Astrocyte of the hippocampus (primary cell): ENCODE measurements around the gene SFTPB.

Experiments
- DNase-seq: peaks from one replicate; pipeline ENCODE4 v3.0.0; 2011; ENCODE audit warnings: low read depth, low spot score

Gene SFTPB

GRCh38 chr2:85702800-85703199 lies 34.8 kb upstream of the SFTPB start:
- no peak for DNase-seq

DNA sequence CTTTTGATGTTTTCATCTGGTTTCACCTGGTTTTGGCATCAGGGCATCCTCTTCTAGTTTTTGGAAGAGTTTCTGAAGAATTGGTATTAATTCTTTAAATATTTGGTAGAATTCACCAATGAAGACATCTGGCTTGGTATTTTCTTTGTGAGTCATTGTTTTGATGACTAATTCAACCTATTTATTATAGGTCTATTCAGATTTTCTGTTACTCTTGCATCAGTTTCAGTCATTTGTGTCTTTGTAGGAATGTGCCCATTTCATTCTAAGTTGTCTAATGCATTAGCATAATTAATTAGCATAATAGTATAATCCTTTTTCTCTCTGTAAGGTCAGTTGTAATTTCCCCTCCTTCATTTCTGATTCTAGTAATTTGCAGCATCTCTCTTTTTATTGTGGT lies 34.2 kb upstream of the SFTPB start:
- peak; percentile 56 for DNase-seq

GRCh38 chr2:85699325-85699724 lies 31.3 kb upstream of the SFTPB start:
- no peak for DNase-seq

DNA sequence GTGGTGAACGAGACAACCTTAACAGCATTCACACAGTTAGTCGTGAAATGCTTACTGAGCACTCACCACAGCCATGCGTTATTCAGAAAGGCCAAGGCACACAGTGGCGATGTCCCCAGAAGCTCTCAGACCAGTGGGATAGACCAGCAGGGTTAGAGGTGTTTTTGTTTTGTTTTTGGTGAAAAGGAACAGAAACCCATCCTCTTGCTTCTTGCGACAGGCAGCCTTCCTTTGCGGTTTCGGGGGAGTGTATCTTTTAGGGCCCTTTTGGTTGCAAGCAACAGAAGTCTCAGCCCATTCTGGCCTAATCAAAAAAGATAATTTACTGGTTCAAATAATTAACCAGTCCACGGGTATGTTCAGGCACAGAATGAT lies 30.9 kb upstream of the SFTPB start:
- DNase-seq, result no peak

- no peak for DNase-seq
These were observed 30.3 kb upstream of the SFTPB start for GRCh38 chr2:85698184-85698879.

DNA sequence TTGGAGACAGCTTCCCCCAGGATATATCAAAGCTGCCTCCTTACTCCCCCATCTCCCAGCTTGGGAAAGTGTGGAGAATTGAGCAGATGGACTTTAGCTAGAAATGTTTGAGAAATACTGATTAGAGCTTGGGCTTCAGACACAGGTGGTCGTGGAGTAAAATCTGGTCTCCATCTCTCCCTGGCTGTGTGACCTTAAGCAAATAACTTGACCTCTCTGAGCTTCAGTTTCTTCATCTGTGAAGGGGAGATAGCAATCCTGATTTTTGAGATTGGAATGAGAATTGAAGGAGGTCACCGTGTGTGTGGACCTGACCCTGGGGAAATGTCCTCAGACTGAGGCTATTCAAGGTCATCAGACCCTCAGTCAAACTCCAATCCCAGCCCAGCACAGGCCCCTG lies 29.7 kb upstream of the SFTPB start:
- DNase-seq, result no peak

- no peak for DNase-seq
These were observed 29.1 kb upstream of the SFTPB start for GRCh38 chr2:85697096-85697495.

GRCh38 chr2:85695691-85696668 lies 28.0 kb upstream of the SFTPB start:
- no peak for DNase-seq

DNA sequence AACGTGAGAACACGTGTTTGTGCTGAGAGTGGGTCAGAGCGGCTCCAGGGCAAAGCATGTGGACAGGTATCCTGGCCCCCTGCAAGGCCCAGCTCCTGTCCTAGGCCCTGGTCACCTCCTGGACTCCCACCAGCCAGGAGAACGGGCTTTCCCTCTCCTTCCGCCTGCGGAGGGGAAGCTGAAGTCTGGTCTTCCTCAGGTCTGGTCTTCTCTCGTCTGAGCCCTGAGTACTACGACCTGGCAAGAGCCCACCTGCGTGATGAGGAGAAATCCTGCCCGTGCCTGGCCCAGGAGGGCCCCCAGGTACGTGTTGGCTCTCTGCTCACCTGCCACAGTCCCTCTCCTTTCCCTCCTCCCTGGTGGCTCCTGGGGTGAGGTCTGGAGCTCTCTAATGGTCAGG lies 27.1 kb upstream of the SFTPB start:
- no peak for DNase-seq

DNA sequence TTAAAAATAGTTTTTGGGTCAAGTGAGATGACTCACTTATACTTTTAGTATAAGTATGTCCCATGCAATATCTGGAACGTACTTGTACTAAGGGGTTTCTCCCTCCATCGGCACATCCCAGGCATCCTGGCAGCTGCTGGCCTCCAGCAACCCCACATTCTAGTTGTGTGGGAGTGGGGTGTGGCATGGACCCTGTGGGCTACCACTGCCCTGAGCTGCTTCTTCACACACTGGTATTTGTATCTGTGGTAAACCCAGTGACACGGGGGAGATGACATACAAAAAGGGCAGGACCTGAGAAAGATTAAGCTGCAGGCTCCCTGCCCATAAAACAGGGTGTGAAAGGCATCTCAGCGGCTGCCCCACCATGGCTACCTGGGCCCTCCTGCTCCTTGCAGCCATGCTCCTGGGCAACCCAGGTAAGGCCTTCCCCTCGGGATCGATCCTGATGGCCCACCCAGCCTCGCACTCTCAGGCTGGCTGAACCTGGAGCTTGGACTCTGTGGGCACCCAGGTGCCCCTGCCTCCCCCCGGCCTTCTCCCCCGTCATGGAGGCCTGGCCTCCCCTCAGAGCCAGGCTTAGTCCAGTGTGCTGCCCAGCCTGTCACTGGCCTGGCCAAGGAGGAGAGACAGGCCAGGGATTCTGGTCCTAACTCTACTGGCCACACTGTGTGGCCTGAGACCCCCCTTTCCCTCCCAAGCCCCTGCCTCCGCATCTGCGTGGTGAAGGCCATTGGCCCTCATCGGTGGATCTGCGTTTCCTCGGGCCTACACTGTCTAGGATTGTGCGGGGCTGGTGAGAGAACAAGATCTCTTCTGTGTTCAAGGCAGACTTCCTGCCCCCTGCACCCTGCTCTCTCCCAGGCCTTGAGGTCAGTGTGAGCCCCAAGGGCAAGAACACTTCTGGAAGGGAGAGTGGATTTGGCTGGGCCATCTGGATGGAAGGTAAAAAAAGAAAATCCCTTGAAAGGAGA lies 26.3 kb upstream of the SFTPB start, which contains the start of gene GNLY:
TSS of gene GNLY (plus strand) at position 307 of the 974 bp plus-strand sequence. CDS start at position 368, 61 bp downstream.
- DNase-seq, result no peak

GRCh38 chr2:85692039-85692645 lies 24.1 kb upstream of the SFTPB start:
- no peak for DNase-seq

GRCh38 chr2:85690932-85691331 lies 22.9 kb upstream of the SFTPB start:
- no peak for DNase-seq

- DNase-seq, result no peak
These were observed 16.8 kb upstream of the SFTPB start for GRCh38 chr2:85684806-85685205.

DNA sequence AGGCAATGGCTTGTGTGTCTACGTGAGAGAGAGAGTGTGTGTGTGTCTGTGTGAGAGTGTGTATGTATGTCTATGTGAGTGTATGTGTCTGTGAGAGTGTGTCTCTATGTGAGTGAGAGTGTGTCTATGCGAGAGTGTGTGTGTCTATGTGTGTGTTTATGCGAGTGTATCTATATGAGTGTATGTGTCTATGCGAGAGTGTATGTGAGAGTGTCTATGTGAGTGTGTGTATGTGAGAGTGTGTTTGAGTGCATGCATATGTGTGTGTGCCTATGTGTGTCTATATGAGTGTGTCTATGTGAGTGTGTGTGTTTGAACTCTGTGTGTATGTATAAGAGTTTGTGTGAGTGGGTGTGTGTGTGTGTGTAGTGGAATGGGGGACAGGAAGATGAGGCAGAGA lies 16.4 kb upstream of the SFTPB start:
- no peak for DNase-seq

- no peak for DNase-seq
These were observed 14.4 kb upstream of the SFTPB start for GRCh38 chr2:85682378-85682777.

DNA sequence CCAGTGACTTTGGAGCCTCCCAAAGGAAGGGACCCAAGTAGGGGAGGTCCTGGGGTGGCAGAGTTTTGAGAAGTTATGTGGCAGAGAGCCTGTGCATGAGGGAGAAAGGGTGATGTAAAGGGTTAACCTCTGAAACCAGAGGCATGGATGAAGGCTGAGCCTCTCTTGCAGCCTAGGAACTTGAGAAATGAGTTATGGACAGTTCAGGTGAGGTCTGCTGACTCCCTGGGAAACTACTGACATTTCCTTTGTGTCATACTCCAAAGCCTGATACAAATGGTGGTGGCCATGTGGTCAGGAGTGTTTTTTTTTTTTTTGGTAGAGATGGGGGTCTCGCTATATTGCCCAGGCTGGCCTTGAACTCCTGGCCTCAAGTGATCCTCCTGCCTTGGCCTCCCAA lies 13.8 kb upstream of the SFTPB start:
- DNase-seq, result no peak

GRCh38 chr2:85681372-85681763 lies 13.4 kb upstream of the SFTPB start:
- DNase-seq, result no peak

- DNase-seq, result no peak
These were observed 12.8 kb upstream of the SFTPB start for GRCh38 chr2:85680707-85681371.

DNA sequence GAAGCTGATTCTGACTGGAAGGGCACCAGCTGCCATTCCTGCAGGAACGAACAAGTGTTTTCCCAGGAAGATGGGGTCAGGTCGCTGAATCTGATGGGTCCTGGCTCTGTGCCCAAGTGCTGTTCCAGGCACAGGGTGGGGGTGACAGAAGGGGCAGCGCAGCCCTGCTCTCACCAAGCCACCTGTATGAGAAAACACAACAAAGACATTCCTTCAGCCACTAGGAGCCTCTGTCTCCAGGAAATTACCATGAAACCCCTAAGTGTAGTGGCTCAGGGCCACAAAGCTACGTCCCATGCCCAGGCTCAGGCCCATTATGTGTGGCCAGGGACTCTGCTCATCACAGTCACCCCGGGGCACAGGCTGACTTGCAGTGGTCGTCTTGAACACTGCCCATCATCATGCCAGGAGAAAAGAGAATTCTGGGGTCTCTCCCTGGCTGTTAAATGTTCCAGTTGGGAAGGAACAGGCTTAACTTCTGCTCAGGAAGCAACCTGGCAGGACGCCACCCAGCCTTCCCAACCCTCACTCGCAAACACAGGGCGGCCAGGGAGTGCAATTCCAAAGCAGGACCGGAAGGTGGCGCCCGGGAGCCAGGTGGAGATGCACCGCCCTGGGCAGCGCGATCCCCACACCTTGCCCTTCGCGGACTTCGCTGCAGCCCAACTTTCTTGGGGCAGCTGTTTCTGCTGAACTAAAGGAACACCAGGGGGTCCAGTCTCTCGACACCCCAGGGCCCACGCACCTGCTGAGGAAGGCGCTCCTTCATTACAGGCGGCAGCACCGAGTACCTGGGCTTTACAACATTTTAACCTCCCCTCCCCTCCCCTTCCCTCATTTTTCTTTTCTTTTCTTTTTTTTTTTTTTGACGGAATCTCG lies 11.0 kb upstream of the SFTPB start:
- DNase-seq, result peak; percentile 92

DNA sequence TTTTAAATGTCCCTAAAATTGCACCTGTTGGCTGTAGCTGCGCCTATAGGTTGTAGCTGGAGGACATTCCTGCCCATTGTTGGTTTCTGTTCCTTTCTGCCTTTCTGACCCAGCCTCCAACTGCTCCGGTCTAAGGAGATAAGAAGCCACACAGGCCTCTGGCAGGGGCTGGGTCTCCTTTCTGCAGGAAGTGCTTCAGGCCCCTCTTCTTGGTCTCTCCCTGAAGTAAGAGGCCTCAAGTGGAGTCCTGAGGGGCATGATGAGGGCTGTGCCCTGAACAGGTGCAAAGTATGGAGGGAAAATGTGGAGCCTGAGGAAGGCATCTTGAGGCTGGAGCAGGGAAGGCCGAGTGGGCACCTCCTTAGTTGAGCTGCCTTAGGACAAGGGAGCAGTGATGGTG lies 10.4 kb upstream of the SFTPB start:
- no peak for DNase-seq
